Keratinocyte (primary cell): ENCODE data around the gene SLC4A2. TPM values are rescaled to one million over a fixed set of nuclear protein-coding genes. Genes with fewer than 3 reads are reported as not detected.

Experiments used
- DNase-seq: peaks from one replicate; pipeline ENCODE4 v3.0.0-alpha.2; 2011; ENCODE audit warnings: low read depth, missing footprints, low spot score
- FAIRE-seq: peaks from 2 replicates; lab custom pipeline; 2011; peaks lifted over from hg19 to GRCh38; lab: Jason Lieb, UNC
- H2AFZ ChIP-seq: 2 replicates; pipeline ENCODE4 v1.6.0; 2012; ENCODE audit warnings: low read length, control low read depth, inconsistent platforms; ENCODE audit not compliant: control insufficient read depth
- H3K27ac ChIP-seq: 2 replicates; pipeline ENCODE4 v1.5.1; 2011; ENCODE audit warnings: low read length; ENCODE audit not compliant: control insufficient read depth, insufficient read depth
- H3K27me3 ChIP-seq: 3 replicates; pipeline ENCODE4 v1.6.0; 2011; ENCODE audit warnings: low read length; ENCODE audit not compliant: control insufficient read depth, insufficient read depth; ENCODE audit errors: extremely low read depth
- H3K36me3 ChIP-seq, 2 experiments: 2 replicates in 1 of 2; 3 replicates in 1 of 2; pipeline ENCODE4 v1.5.1; 2011; ENCODE audit warnings: low read length in 2 of 2, mild to moderate bottlenecking in 1 of 2; ENCODE audit not compliant: control insufficient read depth in 2 of 2, insufficient read depth in 2 of 2; ENCODE audit errors: extremely low read depth in 1 of 2
- H3K4me1 ChIP-seq: 3 replicates; pipeline ENCODE4 v1.5.1; 2011; ENCODE audit warnings: low read length; ENCODE audit not compliant: control insufficient read depth, insufficient read depth; ENCODE audit errors: extremely low read depth
- H3K4me2 ChIP-seq: 3 replicates; pipeline ENCODE4 v1.6.0; 2011; ENCODE audit warnings: low read depth, low read length; ENCODE audit not compliant: control insufficient read depth, insufficient read depth; ENCODE audit errors: extremely low read depth
- H3K4me3 ChIP-seq, 3 experiments: fragments of 200-600 bp in 1 of 3; sonication (generic) in 1 of 3; 2 replicates in 2 of 3; 3 replicates in 1 of 3; pipeline ENCODE4 v1.5.1; 2011 to 2016; ENCODE audit warnings: low read length in 3 of 3, mild to moderate bottlenecking in 3 of 3, control low read depth in 2 of 3, inconsistent platforms in 1 of 3, low read depth in 1 of 3, mixed read lengths in 1 of 3, mixed run types in 1 of 3, moderate library complexity in 1 of 3; ENCODE audit not compliant: control insufficient read depth in 2 of 3, insufficient read depth in 2 of 3; ENCODE audit errors: extremely low read depth in 1 of 3
- H3K79me2 ChIP-seq: 2 replicates; pipeline ENCODE4 v1.6.0; 2012; ENCODE audit warnings: low read length; ENCODE audit not compliant: control insufficient read depth, insufficient read depth
- H3K9ac ChIP-seq: 3 replicates; pipeline ENCODE4 v1.6.0; 2011; ENCODE audit warnings: low read length; ENCODE audit not compliant: control insufficient read depth, insufficient read depth; ENCODE audit errors: extremely low read depth
- H3K9me1 ChIP-seq: 3 replicates; pipeline ENCODE4 v1.6.0; 2011; ENCODE audit warnings: low read length; ENCODE audit not compliant: control insufficient read depth, insufficient read depth; ENCODE audit errors: extremely low read depth
- H3K9me3 ChIP-seq: 2 replicates; pipeline ENCODE4 v1.5.1; 2012; ENCODE audit warnings: low read depth, low read length; ENCODE audit not compliant: control insufficient read depth
- H4K20me1 ChIP-seq: 3 replicates; pipeline ENCODE4 v1.6.0; 2011; ENCODE audit warnings: low read length; ENCODE audit not compliant: control insufficient read depth, insufficient read depth; ENCODE audit errors: extremely low read depth
- CTCF ChIP-seq, 3 experiments: IDR thresholded peaks in 1 of 3; conservative IDR thresholded peaks in 1 of 3; optimal IDR thresholded peaks in 1 of 3; 2 replicates in 2 of 3; 3 replicates in 1 of 3; pipeline versions ENCODE3 to v1.5.1; 2011; ENCODE audit warnings: low read length in 3 of 3, mild to moderate bottlenecking in 3 of 3, moderate library complexity in 2 of 3, control low read depth in 1 of 3, inconsistent platforms in 1 of 3; ENCODE audit not compliant: insufficient read depth in 2 of 3; ENCODE audit errors: extremely low read depth in 1 of 3
- EZH2 ChIP-seq: IDR thresholded peaks from one replicate; pipeline ENCODE4 v1.6.1; 2012; ENCODE audit warnings: inconsistent platforms, mild to moderate bottlenecking, low read length, moderate library complexity
- dilution Hi-C: fragments of 300-500 bp; cut with MboI; formaldehyde crosslinking; loops from one replicate; pipeline ENCODE4 v1.7.0; 2020; ENCODE audit warnings: low sequenced_read_pairs; ENCODE audit not compliant: extremely low pct_ligation_motif_present
- polyA plus RNA-seq, 5 experiments: library from polyadenylated mRNA; depleted of rRNA in 3 of 5; stranded (reverse) in 3 of 5; stranded (forward) in 1 of 5; unstranded in 1 of 5; fragments of >200 nt; gene quantifications; 1 replicate in 1 of 5; 2 replicates in 3 of 5; 3 replicates in 1 of 5; pipeline versions ENCODE4 v1.2.1 to v1.2.3, GENCODE V29; 2011 to 2012; ENCODE audit warnings: missing spikeins in 2 of 5, low read depth in 1 of 5, low replicate concordance in 1 of 5

Gene SLC4A2
- polyA plus RNA-seq, 1 donor (not counting 4 experiments of a cell fraction or from before 2014, with no cell fraction given) = 33.8 TPM

GRCh38 chr7:151101621-151102396 lies 42.4 kb downstream of the SLC4A2 start:
- dilution Hi-C loops = no loop called here
- Histone ChIP-seq H4K20me1 (peaks cover 6% of the 10 kb centered on the region), H3K4me1 (no peaks in the 10 kb centered on the region), H3K4me2 (no peak overlapping the region), H3K36me3 (peaks cover 0 to 2% of the 10 kb centered on the region in 2 experiments), H3K79me2 (peaks cover 65% of the 10 kb centered on the region), H3K9me3 (no peaks in the 10 kb centered on the region), H2AFZ (no peak overlapping the region), H3K4me3 (no peak overlapping the region), H3K9me1 (no peaks in the 10 kb centered on the region), H3K27me3 (no peaks in the 10 kb centered on the region), H3K27ac (no peak overlapping the region), H3K9ac (no peak overlapping the region)
- FAIRE-seq (no peak), DNase-seq (no peak)
- no peak for TF ChIP-seq CTCF (optimal IDR thresholded peaks at IDR 0.05 in 1 of 3, IDR thresholded peaks at IDR 0.05 in 1 of 3, conservative IDR thresholded peaks at IDR 0.05 in 1 of 3; ENCODE audit: extremely low read depth in 1 of 3, insufficient read depth in 2 of 3, low read length in 3 of 3)
- TF ChIP-seq EZH2 = no peak

- no peaks in the 10 kb centered on the region for H3K9me1 ChIP-seq
- FAIRE-seq = no peak
Measured at GRCh38 chr7:151102991-151103390, 43.6 kb downstream of the SLC4A2 start.

More at GRCh38 chr7:151102991-151103390, 43.6 kb downstream of the SLC4A2 start:
- H4K20me1 ChIP-seq = peaks cover 6% of the 10 kb centered on the region
- dilution Hi-C loops = no loop called here
- H3K4me3 ChIP-seq = no peak overlapping the region
- H3K4me1 ChIP-seq = no peaks in the 10 kb centered on the region
- H3K27ac ChIP-seq = no peak overlapping the region
- DNase-seq = no peak
- no peak overlapping the region for H2AFZ ChIP-seq
- no peaks in the 10 kb centered on the region for H3K27me3 ChIP-seq
- no peak overlapping the region for H3K4me2 ChIP-seq
- no peaks in the 10 kb centered on the region for H3K9me3 ChIP-seq
- H3K79me2 ChIP-seq = peaks cover 61% of the 10 kb centered on the region
- peaks cover 0 to 2% of the 10 kb centered on the region in 2 experiments for H3K36me3 ChIP-seq
- no peak overlapping the region for H3K9ac ChIP-seq
- TF ChIP-seq EZH2 = no peak
